Brain microvascular endothelial cell (primary cell): ENCODE data around the gene PRM2.
"Not testable (repeated sequence)": the region's sequence is repeated elsewhere in the genome, so short reads cannot be mapped to it uniquely, and the experiment has no call there.

Experiments used
- DNase-seq: peaks from one replicate; pipeline ENCODE4 v3.0.0-alpha.2; 2020
- H3K27ac ChIP-seq: fragments of 250-450 bp; sonication (Bioruptor Pico); 2 replicates; pipeline ENCODE4 v1.5.1; 2020; ENCODE audit warnings: mild to moderate bottlenecking, moderate library complexity
- H3K27me3 ChIP-seq: fragments of 250-450 bp; sonication (Bioruptor Pico); replicated peaks from 2 replicates; pipeline ENCODE4 v1.5.1; 2020; ENCODE audit warnings: mild to moderate bottlenecking
- H3K36me3 ChIP-seq: fragments of 250-450 bp; sonication (Bioruptor Pico); replicated peaks from 2 replicates; pipeline ENCODE4 v1.5.1; 2020; ENCODE audit warnings: mild to moderate bottlenecking
- H3K4me3 ChIP-seq: 2 replicates; pipeline ENCODE4 v1.5.1; 2011; ENCODE audit warnings: low read depth, mild to moderate bottlenecking, control low read depth, low read length, moderate library complexity
- in situ Hi-C: cut with HindIII; loops from 2 replicates; pipeline ENCODE4 v1.10.0; 2017; ENCODE audit warnings: low sequenced_read_pairs, low pct_ligation_motif_present
- TF ChIP-seq, protein P1 (sequence below): IDR thresholded peaks from 2 replicates; pipeline ENCODE4 v1.5.1; 2011; ENCODE audit warnings: low read depth, mild to moderate bottlenecking, moderate library complexity, low read length, control low read depth, inconsistent platforms; ENCODE audit errors: missing control alignments

PRM2 gene

GRCh38 chr16:11292076-11292748, 15.9 kb upstream of the PRM2 start:
- Histone ChIP-seq H3K36me3 (no peaks in the 10 kb centered on the region), H3K27ac (no peak overlapping the region), H3K27me3 (no peaks in the 10 kb centered on the region), H3K4me3 (no peak overlapping the region)
- DNase-seq, result no peak
- in situ Hi-C loops, result no loop called here
- TF ChIP-seq, protein P1, sequence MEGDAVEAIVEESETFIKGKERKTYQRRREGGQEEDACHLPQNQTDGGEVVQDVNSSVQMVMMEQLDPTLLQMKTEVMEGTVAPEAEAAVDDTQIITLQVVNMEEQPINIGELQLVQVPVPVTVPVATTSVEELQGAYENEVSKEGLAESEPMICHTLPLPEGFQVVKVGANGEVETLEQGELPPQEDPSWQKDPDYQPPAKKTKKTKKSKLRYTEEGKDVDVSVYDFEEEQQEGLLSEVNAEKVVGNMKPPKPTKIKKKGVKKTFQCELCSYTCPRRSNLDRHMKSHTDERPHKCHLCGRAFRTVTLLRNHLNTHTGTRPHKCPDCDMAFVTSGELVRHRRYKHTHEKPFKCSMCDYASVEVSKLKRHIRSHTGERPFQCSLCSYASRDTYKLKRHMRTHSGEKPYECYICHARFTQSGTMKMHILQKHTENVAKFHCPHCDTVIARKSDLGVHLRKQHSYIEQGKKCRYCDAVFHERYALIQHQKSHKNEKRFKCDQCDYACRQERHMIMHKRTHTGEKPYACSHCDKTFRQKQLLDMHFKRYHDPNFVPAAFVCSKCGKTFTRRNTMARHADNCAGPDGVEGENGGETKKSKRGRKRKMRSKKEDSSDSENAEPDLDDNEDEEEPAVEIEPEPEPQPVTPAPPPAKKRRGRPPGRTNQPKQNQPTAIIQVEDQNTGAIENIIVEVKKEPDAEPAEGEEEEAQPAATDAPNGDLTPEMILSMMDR, result no peak

DNA sequence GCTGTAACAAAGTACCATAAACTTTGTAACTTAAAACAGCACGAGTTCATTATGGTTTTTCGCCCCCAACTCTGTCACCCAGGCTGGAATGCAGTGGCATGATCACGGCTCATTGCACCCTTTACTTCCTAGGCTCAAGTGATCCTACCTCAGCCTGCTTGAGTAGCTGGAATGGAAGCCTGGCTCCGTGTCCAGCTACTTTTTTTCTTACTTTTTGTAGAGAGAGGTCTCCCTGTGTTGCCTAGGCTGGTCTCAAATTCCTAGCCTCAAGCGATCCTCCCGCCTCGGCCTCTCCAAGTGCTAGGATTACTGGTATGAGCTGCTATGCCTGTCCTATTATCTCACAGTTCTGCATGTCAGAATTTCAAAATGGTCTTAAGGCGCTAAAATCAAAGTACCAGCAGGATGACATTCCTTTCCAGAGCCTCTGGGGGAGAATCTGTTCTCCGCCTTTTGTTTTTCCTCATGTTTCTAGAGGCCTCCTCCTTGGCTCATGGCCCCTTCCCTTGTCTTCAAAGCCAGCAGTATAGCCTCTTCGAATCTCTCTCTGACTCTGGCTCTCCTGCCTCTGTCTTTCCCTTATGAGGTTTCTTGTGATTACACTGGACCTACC, 14.9 kb upstream of the PRM2 start:
- no peak for DNase-seq
- TF ChIP-seq, protein P1, result no peak
- Histone ChIP-seq H3K27me3 (no peaks in the 10 kb centered on the region), H3K36me3 (no peaks in the 10 kb centered on the region), H3K4me3 (no peak overlapping the region), H3K27ac (no peak overlapping the region)
- in situ Hi-C loops, result no loop called here

- Histone ChIP-seq H3K27ac (no peak overlapping the region), H3K4me3 (no peak overlapping the region), H3K27me3 (no peaks in the 10 kb centered on the region), H3K36me3 (no peaks in the 10 kb centered on the region)
- TF ChIP-seq, protein P1, result no peak
- no peak for DNase-seq
- in situ Hi-C loops, result no loop called here
These were observed 14.0 kb upstream of the PRM2 start for GRCh38 chr16:11290102-11290893.

DNA sequence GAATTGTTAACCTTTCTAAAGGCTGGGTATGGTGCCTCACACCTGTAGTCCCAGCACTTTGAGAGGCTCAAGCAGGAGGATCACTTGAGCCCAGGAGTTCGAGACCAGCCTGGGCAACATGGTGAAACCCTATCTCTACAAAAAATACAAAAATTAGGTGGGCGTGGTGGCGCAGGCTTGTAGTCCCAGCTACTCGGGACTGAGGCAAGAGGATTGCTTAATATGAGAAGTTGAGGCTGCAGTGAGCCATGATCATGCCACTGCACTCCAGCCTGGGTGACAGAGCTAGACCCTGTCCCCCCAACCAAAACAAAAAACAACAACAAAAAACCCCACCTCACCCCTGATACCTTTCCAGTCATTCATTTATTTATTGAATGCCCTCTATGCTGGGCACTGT, 13.4 kb upstream of the PRM2 start:
- H3K27ac ChIP-seq, H3K27me3 ChIP-seq, H3K4me3 ChIP-seq, DNase-seq, H3K36me3 ChIP-seq, in situ Hi-C loops: not testable (repeated sequence)

DNA sequence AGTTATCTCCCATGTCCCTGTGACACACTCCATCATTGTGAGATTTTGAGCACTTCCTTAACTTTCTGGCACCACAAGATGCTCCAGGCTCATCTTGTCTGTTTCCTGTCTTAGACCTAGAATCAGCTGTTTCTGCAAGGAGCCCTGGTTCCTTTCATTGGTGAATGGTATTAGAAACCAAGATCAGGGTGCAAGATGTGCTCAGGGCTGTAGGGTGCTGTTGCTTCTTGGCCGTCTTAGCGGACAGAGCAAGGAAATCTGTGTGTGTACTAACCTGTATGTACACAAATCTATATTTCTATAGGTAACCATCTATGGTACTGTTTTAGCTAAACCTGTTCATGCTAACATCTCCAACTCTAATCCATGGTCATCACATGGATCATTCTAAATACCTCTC, 12.9 kb upstream of the PRM2 start:
- H3K27me3 ChIP-seq, result no peaks in the 10 kb centered on the region
- DNase-seq, result no peak
- in situ Hi-C loops, result no loop called here
- H3K27ac ChIP-seq, result no peak overlapping the region
- TF ChIP-seq, protein P1, result no peak
- H3K4me3 ChIP-seq, result no peak overlapping the region
- H3K36me3 ChIP-seq, result no peaks in the 10 kb centered on the region

- TF ChIP-seq, protein P1, result no peak
- DNase-seq, result no peak
- H3K36me3 ChIP-seq, result no peaks in the 10 kb centered on the region
- no peak overlapping the region for H3K27ac ChIP-seq
- no peaks in the 10 kb centered on the region for H3K27me3 ChIP-seq
- in situ Hi-C loops, result no loop called here
- no peak overlapping the region for H3K4me3 ChIP-seq
These were observed 9.6 kb upstream of the PRM2 start for GRCh38 chr16:11285842-11286241.
